Thymus (tissue), 11 donors: Measurements from ENCODE around the gene MED13L. TPM values are rescaled to one million over a fixed set of nuclear protein-coding genes. Genes with fewer than 3 reads are reported as not detected.
A peak's percentile ranks its signal among the peaks of the same experiment; 100 is the strongest.

Experiments
- DNase-seq, 9 donors: peaks; one replicate each; pipeline ENCODE4 v3.0.0-alpha.2; 2013; ENCODE audit warnings: low spot score in 9 of 9, low read depth in 6 of 9, missing footprints in 1 of 9
- H3K27ac ChIP-seq, 2 donors: one replicate each; pipeline ENCODE4 v1.5.1; 2013; ENCODE audit warnings: control low read depth in 1 of 2, low read depth in 1 of 2, low read length in 1 of 2, mild to moderate bottlenecking in 1 of 2, moderate library complexity in 1 of 2
- H3K27me3 ChIP-seq, 2 donors: one replicate each; pipeline ENCODE4 v1.5.1; 2013; ENCODE audit warnings: low read length in 1 of 2; ENCODE audit not compliant: control insufficient read depth in 2 of 2, insufficient read depth in 1 of 2
- H3K36me3 ChIP-seq, 2 donors: one replicate each; pipeline ENCODE4 v1.5.1; 2013; ENCODE audit warnings: low read length in 1 of 2, mild to moderate bottlenecking in 1 of 2, moderate library complexity in 1 of 2; ENCODE audit not compliant: control insufficient read depth in 2 of 2, insufficient read depth in 2 of 2
- H3K4me1 ChIP-seq, 2 donors: one replicate each; pipeline ENCODE4 v1.5.1; 2013; ENCODE audit warnings: low read length in 2 of 2; ENCODE audit not compliant: control insufficient read depth in 2 of 2, insufficient read depth in 2 of 2
- H3K4me3 ChIP-seq, 2 donors: one replicate each; pipeline ENCODE4 v1.5.1; 2013; ENCODE audit warnings: low read length in 2 of 2, control low read depth in 1 of 2, mild to moderate bottlenecking in 1 of 2
- H3K9me3 ChIP-seq, 2 donors: one replicate each; pipeline ENCODE4 v1.5.1; 2013; ENCODE audit warnings: low read length in 1 of 2, mild to moderate bottlenecking in 1 of 2; ENCODE audit not compliant: control insufficient read depth in 2 of 2, insufficient read depth in 1 of 2
- WGBS: extraction: QIAGEN DNeasy Blood & Tissue Kit; methylation state at CpG from one replicate; pipeline ENCODE4 v1.1.7; 2013; 5-methylcytosine and 5-hydroxymethylcytosine counted together
- polyA plus RNA-seq: library from polyadenylated mRNA; stranded (reverse); fragments of 200-250 nt; gene quantifications from one replicate; pipeline ENCODE4 v1.2.3, GENCODE V29; 2013
- total RNA-seq: library from RNA; stranded (reverse); fragments of 120-200 nt; gene quantifications from one replicate; pipeline ENCODE4 v1.2.4, GENCODE V29; 2013
- donor health status: healthy.

The MED13L gene
- total and polyA plus RNA-seq, 2 donors, result 34.0 to 141 TPM

DNA sequence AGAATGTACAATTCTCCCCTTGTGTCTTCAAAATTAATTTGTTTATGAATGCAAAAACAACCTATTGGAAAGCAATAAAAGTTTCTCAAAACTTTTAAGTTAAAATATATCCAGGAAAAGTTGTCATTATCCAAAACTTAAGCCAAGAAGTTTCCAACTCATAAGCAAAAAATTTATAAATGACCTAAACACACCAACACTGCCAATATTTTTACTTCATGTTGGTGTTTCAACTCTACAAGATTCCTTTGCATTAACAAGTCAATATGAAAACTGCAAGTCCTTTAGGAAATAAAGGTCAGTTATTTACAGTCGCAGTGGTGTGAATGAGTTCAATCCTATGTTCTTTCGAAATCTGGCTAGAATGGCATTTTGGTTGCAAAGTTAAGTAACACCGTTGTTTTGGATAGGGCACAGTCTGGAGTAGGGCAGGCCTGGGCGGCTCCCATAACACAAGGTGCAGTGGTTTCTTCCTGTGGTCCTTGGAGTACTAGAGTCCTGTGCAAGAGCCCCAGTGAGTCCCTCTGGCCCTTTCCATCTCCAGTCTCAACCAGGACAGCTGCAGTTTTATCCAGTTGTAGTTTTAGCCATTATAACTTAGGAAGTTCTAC lies 151.4 kb downstream of the MED13L start:
- no peak for DNase-seq
- no peak overlapping the region for H3K27ac ChIP-seq
- no peaks in the 10 kb centered on the region for H3K27me3 ChIP-seq

DNA sequence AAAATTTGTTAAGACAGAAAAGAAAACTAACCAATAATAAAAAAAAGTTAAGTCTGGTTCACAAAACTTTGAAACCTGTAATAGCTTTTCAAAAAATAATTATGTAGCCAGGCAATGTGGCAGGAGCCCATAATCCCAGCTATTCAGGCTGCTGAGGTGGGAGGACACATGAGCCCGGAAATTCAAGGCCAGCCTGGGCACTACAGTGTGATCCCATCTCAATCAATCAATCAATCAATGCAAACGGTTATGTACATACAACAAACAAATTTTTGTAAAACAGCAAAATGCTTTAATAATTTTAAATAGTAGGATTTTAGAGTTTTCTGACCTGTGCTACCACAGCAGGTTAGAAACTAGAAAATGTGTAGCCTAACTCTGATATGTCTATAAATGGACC lies 152.4 kb downstream of the MED13L start:
- H3K36me3 ChIP-seq, result no peaks in the 10 kb centered on the region
- no peaks in the 10 kb centered on the region for H3K9me3 ChIP-seq
- H3K4me1 ChIP-seq, result peaks cover 7 to 10% of the 10 kb centered on the region in 2 donors
- H3K27me3 ChIP-seq, result no peaks in the 10 kb centered on the region
- whole genome bisulfite sequencing, result 93% methylated on average over 2 of the region's 2 CpGs
- DNase-seq, result no peak
- no peak overlapping the region for H3K4me3 ChIP-seq
- H3K27ac ChIP-seq, result no peak overlapping the region

More for the DNA sequence above, 151.4 kb downstream of the MED13L start:
- H3K36me3 ChIP-seq, result no peaks in the 10 kb centered on the region
- no peaks in the 10 kb centered on the region for H3K9me3 ChIP-seq
- 97% methylated on average over 4 of the region's 4 CpGs for WGBS
- no peak overlapping the region for H3K4me3 ChIP-seq
- H3K4me1 ChIP-seq, result peaks cover 10% of the 10 kb centered on the region in 2 donors

DNA sequence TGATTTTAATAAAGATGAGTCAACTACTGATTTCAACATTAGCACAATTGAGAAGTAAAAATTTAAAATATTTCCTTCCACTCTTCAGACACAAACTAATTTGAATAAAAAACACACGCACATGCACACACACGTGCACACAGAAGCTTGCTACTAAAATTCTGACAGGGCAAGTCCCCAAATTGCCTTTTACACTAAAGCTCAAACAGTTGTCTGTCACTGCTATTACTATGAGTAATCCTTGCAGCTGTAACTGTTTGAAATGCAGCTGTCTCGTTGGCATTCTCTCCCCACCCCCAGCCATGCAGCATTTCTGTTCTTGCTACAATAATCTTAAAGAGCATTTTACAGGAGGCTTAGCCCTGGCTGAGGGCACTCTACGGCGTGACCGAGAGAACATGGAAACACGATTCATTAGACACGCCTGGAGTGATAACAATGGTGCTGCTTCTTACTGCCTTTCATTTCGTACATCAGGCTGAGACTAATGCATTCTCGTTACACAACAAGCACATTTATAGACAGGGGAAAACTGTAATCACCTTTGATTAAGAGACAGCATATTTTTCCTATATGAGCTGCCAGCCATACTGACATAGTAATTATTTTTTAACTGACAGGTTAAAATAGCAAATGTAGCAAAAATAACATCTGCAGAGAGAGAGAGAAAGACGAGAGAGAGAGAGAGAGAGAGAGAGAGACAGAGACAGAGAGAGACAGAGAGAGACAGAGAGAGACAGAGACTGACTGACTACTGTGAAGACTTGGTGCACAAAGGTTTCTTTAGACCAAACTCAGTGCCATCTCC lies 153.8 kb downstream of the MED13L start:
- peak overlapping the region in 1 of 2 donors; percentile 10 for H3K27ac ChIP-seq

DNA sequence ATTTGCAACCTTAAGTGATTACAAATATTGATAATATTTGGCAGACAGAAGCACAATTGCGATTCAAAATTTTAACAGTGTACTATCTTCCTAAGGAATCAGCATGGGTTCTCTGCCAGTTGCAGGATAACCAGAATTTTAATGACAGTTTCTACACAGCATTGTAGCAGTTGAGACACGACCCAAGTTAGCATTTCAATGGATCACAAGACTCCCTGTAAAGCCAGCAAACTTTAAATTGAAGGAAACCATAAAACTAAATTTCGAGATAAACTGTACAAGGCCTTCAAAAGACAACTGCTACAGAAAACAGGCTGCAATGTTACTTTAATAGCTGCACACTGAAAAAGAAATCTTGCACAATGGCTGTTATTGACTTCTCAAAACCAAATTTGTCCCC lies 154.9 kb downstream of the MED13L start:
- 94% methylated on average over 3 of the region's 3 CpGs for WGBS
- Histone ChIP-seq H3K27me3 (no peaks in the 10 kb centered on the region), H3K4me1 (peaks cover 7 to 10% of the 10 kb centered on the region in 2 donors), H3K4me3 (no peak overlapping the region), H3K9me3 (no peaks in the 10 kb centered on the region), H3K36me3 (no peaks in the 10 kb centered on the region), H3K27ac (no peak overlapping the region)
- DNase-seq, result no peak

More for the DNA sequence above, 153.8 kb downstream of the MED13L start:
- DNase-seq, result peak; percentile 29 to 77 (median 49)
- Histone ChIP-seq H3K9me3 (no peaks in the 10 kb centered on the region), H3K27me3 (no peaks in the 10 kb centered on the region), H3K4me1 (peaks cover 7 to 10% of the 10 kb centered on the region in 2 donors), H3K4me3 (no peak overlapping the region), H3K36me3 (no peaks in the 10 kb centered on the region)
- WGBS, result 66% methylated on average over 11 of the region's 11 CpGs

DNA sequence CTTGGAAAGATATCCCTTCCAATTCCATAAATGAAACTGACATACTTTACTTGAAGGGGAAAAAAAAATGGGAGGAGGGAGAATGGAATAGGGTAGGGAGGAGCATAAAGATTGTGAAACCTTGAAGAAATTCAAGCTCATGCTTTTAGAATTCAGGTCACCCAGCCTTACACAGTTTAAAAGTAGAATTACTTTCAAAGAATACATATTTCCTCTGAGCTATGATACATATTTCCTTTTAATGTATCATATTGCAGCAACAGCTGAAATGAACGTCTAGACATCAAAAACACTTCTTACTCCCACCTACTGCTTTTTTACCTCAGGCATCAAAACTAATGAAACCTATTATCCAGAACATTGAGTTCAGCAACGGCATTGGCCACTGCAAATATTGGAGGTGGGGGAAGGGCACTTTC lies 156.0 kb downstream of the MED13L start:
- Histone ChIP-seq H3K27me3 (no peaks in the 10 kb centered on the region), H3K36me3 (no peaks in the 10 kb centered on the region), H3K4me1 (peaks cover 7 to 10% of the 10 kb centered on the region in 2 donors), H3K9me3 (no peaks in the 10 kb centered on the region), H3K4me3 (no peak overlapping the region), H3K27ac (peak overlapping the region in 1 of 2 donors; percentile 34)
- peak in 6 of 9 donors; percentile 13 to 49 (median 21) for DNase-seq
- 20% methylated on average over 2 of the region's 2 CpGs for WGBS

DNA sequence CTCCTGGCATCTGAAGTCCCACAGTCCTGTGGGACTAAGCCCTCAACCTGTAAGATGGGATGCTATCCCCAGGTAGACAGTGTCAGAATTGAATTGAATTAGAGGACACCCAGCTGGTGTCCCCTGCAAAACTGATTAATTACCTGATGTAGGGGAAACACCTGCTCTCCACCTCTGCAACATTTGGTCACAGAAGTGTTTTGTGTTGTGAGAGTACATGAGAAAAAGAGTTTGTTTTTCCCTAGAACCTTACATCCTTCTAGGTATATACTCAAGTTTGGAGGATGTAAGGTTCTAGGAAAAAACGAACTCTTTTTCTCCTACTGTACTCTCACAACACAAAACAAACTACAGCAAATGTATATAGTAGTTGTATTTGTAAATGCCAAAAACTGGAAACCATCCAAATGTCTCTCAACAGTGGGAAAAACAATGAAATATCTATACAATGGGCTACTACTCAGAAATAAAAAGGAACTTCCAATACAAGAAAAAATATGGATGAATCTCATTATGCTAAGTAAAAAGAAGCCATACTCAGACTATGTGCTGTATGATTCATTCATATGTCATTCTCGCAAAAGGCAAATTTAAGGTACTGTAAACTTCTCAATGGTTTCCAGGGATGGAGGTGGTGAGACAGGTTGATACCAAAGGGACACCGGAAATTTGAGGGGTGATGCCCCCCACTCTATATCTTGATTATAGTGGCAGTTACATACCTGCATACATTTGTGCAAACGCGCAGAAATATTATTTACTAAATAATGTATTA lies 160.7 kb downstream of the MED13L start:
- 97% methylated on average over 5 of the region's 5 CpGs for WGBS
- Histone ChIP-seq H3K27me3 (no peaks in the 10 kb centered on the region), H3K4me3 (no peak overlapping the region), H3K27ac (no peak overlapping the region), H3K4me1 (no peaks in the 10 kb centered on the region), H3K36me3 (no peaks in the 10 kb centered on the region), H3K9me3 (no peaks in the 10 kb centered on the region)
- no peak for DNase-seq

DNA sequence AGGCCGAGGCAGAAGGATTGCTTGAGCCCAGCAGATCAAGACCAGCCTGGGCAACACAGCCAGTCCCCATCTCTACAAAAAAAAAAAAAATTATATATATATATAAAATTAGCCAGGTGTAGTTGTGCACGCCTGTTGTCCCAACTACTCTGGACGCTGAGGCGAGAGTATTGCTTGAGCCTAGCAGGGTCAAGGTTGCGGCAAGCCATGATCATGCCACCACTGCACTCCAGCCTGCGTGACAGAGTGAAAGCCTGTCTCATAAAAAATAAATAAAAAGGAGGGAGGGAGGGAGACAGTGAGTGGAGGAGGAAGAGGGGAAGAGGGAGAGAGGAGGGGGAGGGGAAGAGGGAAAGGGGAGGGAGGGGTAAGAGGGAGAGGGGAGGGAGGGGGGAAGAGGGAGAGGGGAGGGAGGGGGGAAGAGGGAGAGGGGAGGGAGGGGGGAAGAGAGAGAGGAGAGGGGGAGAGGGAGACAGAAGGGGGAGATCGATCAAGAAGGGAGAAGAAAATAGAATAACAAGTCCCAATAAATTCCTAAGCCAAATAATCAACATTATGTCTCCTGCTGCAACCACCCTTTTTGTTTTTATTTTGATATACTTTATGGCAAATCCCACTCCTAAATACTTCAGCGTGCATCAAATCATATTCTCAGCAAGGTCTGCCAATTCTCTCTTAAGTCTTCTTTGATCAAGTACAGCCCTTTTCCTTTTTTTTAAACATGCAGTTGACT lies 163.9 kb downstream of the MED13L start:
- 95% methylated on average over 8 of the region's 8 CpGs for WGBS
- H3K4me3 ChIP-seq, result no peak overlapping the region
- no peaks in the 10 kb centered on the region for H3K27me3 ChIP-seq
- H3K9me3 ChIP-seq, result no peaks in the 10 kb centered on the region
- H3K36me3 ChIP-seq, result peaks cover 0 to 17% of the 10 kb centered on the region in 2 donors
- H3K4me1 ChIP-seq, result no peaks in the 10 kb centered on the region
- no peak for DNase-seq
- no peak overlapping the region for H3K27ac ChIP-seq

DNA sequence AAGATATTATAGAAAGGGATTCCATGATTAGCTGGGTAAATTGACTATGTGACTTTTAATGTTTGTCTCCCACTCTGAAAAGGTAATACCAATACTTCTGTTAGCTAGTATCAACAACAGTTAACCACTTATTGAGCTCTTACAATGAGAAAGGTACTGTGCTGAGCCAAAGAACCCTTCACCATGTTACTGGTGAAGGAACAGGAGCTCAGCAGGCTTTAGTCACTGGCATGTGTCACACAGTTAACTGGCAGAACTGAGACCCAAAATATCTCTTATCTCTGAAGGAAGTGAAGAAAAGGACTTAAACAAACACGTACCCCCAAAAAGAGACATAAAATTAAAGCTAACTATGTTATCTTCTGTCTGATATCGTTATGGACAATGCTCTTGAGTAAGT lies 170.6 kb downstream of the MED13L start:
- peaks cover 3 to 31% of the 10 kb centered on the region in 2 donors for H3K36me3 ChIP-seq
- 99% methylated on average over 2 of the region's 2 CpGs for WGBS

More for the DNA sequence above, 170.6 kb downstream of the MED13L start:
- DNase-seq, result no peak
- H3K27me3 ChIP-seq, result no peaks in the 10 kb centered on the region
- H3K27ac ChIP-seq, result no peak overlapping the region
- no peak overlapping the region for H3K4me3 ChIP-seq
- no peaks in the 10 kb centered on the region for H3K4me1 ChIP-seq
- H3K9me3 ChIP-seq, result no peaks in the 10 kb centered on the region
